Hair follicular keratinocyte (primary cell): ENCODE measurements around the gene DNASE2B. TPM values are rescaled to one million over a fixed set of nuclear protein-coding genes. Genes with fewer than 3 reads are reported as not detected.

Experiments
- total RNA-seq: library from RNA; depleted of rRNA; stranded (reverse); fragments of >200 nt; gene quantifications from 2 replicates; pipeline ENCODE4 v1.2.3, GENCODE V29; 2015

Gene DNASE2B, protein sequence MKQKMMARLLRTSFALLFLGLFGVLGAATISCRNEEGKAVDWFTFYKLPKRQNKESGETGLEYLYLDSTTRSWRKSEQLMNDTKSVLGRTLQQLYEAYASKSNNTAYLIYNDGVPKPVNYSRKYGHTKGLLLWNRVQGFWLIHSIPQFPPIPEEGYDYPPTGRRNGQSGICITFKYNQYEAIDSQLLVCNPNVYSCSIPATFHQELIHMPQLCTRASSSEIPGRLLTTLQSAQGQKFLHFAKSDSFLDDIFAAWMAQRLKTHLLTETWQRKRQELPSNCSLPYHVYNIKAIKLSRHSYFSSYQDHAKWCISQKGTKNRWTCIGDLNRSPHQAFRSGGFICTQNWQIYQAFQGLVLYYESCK
- not detected in 2 replicates for total RNA-seq

DNA sequence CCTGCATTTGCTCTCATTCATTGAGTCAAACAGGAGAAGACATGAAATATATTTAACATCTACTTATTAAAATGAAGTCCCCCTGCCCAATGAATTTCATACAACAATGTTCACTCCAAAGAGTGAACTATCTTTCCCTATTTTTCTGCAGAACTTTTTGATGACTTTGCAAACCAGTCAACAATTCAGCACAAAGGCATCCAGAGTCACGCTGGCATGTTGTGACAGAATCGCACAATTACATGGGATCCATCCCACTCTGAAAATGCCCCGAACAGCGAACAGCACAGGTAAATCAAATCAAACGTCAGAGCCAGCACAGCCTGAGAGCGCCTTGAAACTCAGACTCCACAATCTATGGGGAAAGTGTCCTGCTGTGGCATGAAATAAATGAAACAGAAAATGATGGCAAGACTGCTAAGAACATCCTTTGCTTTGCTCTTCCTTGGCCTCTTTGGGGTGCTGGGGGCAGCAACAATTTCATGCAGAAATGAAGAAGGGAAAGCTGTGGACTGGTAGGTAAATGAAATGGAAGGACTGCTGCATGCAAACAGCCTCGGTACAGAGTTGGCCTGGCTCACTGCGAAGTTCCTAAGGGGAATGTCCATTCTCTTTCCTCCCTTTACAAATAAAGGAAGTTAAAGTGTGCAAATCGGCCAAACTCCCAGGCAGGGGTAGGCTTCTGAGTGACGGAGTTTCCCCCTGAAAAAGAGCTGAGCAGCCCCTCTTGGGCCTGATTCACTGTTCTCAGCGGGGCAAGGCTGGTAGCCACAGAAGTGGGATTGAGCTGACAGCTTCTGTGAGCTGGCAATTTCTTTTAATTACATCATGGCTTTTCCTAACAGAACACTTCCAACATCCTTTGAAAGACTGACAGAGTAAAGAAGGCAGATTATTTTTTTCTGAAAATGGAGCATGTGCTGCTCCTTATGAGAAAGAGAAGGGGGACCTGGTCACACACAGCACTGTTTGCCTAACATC is at the start of gene DNASE2B:
Gene DNASE2B (plus strand): TSS at position 310 of the 981 bp plus-strand sequence. CDS start 81 bp downstream, at position 391.

Other genes starting within 250 kb of the DNASE2B start
- gene SAMD13, start 96.8 kb upstream of the DNASE2B start, total RNA-seq: 0.70 and 0.87 TPM in 2 replicates
- gene RPF1, start 80.8 kb downstream of the DNASE2B start, total RNA-seq: 41.9 and 59.6 TPM in 2 replicates
- gene SPATA1, start 107.9 kb downstream of the DNASE2B start, total RNA-seq: 0.08 TPM in 1 of 2 replicates, not detected in the other
- 100 and 103 TPM in 2 replicates for gene GNG5, start 108.1 kb downstream of the DNASE2B start, total RNA-seq
- gene CTBS, start 176.0 kb downstream of the DNASE2B start, total RNA-seq: 8.2 and 13.3 TPM in 2 replicates